Dermis microvascular lymphatic vessel endothelial cell (primary cell): ENCODE measurements around the gene PERP. TPM values are rescaled to one million over a fixed set of nuclear protein-coding genes. Genes with fewer than 3 reads are reported as not detected.
"Not testable (repeated sequence)": the region's sequence is repeated elsewhere in the genome, so short reads cannot be mapped to it uniquely, and the experiment has no call there.

Experiments used
- DNase-seq, 2 donors: peaks; one replicate each; pipeline versions ENCODE4 v3.0.0 to v3.0.0-alpha.2; 2010; ENCODE audit warnings: low read depth in 2 of 2
- total RNA-seq: library from RNA; depleted of rRNA; stranded (reverse); fragments of >200 nt; gene quantifications from 2 replicates; pipeline ENCODE4 v1.2.1, GENCODE V29; 2014

The PERP gene
- 20.5 and 32.0 TPM in 2 replicates for total RNA-seq

GRCh38 chr6:138107078-138107751 lies at the start of gene PERP:
TSS of gene PERP (minus strand) at chr6:138107419. CDS start at chr6:138107340, 79 bp downstream.
- peak; percentile 18 to 69 for DNase-seq

DNA sequence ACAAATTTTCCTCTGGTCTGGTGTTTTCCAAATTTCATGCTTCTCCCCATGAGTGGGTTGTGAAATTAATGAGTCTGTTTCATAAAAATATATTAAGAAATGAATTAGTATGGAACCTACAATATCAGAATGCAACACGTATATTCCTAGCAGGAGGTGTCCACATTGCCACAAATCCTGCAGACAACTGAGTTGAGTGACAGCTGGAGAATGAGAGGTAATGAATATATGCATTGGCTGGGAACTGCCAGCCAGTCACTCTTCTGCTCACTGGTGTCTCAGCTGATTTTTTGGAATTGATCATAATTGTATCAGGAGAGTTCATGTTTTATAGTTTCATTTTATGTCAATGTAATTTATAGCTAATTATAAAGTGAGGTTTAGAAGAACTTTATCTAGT lies 48.2 kb upstream of the PERP start:
- no peak for DNase-seq

DNA sequence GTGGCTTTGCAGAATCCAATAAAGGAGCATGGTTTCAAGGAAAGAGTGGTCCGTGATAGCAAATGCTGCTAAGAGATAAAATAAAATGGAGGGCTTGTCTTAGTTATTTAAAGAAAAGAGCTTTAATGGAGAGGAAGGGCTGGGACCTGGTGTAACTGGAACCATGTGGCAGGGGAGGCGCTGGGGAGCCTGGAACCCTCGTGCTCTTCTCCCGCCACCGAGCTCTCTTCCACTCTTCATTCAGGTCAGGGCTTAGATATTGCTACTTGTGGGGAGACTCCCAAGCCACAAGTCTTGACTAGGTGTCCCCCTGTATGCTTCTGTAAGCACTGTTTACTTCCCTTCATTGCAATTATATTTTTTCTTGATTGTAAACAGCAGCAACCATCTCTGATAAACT lies 39.3 kb upstream of the PERP start:
- DNase-seq: no peak

DNA sequence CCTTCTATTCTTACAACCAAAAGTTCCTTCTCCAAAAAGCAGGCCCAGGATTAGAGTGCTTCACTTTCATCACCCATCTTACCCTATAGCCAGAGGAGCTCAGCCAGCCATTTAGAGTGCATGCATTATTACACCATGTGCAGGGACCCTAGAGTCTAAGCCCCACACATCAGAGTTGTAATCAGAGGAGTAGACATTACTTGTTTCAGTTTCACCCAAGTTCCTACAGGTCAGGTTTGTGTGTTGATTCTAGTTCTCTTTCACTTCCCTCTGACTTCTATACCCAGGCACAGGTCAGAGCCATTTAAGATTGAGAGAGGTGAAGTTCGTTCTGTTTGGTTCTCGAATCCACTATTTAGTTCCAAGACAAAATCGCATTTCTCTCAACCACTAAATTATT lies 38.2 kb upstream of the PERP start:
- no peak for DNase-seq

DNA sequence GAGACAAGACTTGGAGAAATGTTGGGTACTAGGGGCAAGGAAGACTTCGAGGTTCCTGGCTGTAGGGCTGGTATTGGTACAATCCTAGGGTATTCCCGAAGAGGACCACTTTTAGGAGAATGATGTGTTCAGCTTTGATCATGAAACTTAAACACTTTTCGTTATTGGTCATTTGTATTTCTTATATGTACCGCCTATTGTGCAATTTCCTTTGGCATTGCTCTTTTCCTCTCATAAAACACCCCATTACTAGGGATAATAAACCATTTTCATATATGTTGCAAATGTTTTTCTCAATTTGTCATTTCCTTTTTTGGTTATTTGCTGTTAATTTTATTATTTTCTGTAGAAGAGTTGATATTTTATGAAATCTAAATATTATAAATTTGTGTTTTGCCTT lies 35.6 kb upstream of the PERP start:
- no peak for DNase-seq

GRCh38 chr6:138129190-138129589 lies 22.0 kb upstream of the PERP start:
- no peak for DNase-seq

GRCh38 chr6:138128096-138128495 lies 20.9 kb upstream of the PERP start:
- DNase-seq: no peak

- no peak for DNase-seq
These were observed 16.9 kb upstream of the PERP start for GRCh38 chr6:138124096-138124495.

DNA sequence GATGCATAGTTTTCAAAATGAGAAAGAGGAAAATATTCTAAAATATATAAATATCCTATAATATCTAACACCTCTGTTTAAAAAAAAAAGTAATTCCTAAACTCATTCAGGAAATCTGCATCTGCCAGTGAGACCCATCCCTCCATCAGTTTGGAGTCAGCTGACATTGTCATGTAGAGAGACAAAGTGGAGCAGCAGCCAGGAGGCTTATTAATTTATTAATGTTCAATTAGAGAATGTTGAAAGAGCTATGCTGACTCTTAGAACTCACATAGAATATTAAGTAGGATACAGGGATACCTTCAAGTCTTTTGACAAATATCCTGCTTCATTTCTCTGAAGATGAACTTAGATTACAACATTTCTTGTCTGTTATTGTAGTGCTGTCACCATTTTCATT lies 12.8 kb upstream of the PERP start:
- DNase-seq: no peak

DNA sequence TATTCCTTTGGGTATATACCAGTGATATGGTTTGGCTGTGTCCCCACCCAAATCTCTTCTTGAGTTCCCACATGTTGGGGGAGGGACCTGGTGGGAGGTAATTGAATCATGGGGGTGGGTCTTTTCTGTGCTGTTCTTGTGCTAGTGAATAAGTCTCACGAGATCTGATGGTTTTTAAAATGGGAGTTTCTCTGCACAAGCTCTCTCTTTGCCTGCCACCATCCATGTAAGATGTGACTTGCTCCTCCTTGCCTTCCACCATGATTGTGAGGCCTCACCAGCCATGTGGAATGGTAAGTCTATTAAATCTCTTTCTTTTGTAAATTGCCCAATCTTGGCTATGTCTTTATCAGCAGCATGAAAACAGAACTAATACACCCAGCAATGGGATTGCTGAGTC lies 12.0 kb upstream of the PERP start:
- not testable (repeated sequence) for DNase-seq

- no peak for DNase-seq
These were observed 10.2 kb upstream of the PERP start for GRCh38 chr6:138117376-138117914.

- no peak for DNase-seq
These were observed 9.4 kb upstream of the PERP start for GRCh38 chr6:138116661-138116999.

GRCh38 chr6:138115877-138116660 lies 8.8 kb upstream of the PERP start:
- DNase-seq: peak; percentile 69 to 72

- no peak for DNase-seq
These were observed 8.0 kb upstream of the PERP start for GRCh38 chr6:138115201-138115600.

DNA sequence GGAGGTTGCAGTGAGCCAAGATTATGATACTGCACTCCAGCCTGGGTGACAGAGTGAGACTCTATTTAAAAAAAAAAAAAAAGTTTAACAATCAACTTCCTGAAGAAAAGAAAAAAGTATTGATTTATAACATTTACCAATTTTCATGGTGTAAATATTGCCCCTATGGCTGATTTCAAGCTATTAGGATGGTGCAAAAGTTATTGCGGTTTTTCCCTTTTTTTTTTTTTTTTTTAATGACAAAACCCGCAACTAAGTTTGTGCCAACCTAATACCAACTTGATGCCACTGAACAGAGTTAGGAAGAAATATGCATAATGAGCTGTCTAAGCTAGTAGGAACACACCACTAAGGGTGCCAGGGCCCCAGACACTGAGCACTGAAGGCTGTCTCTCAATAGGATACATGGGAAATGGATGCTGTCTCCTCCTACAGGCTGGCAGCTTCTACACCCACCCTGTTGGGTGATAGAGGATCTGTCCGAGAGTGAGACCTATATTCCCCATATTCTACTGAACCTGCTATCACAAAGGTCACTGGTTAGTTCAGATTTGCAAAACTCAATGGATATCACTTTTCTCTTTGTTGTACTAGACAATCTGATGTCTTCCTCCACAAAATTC lies 6.5 kb upstream of the PERP start:
- no peak for DNase-seq

- DNase-seq: no peak
These were observed 3.0 kb upstream of the PERP start for GRCh38 chr6:138110229-138110628.

DNA sequence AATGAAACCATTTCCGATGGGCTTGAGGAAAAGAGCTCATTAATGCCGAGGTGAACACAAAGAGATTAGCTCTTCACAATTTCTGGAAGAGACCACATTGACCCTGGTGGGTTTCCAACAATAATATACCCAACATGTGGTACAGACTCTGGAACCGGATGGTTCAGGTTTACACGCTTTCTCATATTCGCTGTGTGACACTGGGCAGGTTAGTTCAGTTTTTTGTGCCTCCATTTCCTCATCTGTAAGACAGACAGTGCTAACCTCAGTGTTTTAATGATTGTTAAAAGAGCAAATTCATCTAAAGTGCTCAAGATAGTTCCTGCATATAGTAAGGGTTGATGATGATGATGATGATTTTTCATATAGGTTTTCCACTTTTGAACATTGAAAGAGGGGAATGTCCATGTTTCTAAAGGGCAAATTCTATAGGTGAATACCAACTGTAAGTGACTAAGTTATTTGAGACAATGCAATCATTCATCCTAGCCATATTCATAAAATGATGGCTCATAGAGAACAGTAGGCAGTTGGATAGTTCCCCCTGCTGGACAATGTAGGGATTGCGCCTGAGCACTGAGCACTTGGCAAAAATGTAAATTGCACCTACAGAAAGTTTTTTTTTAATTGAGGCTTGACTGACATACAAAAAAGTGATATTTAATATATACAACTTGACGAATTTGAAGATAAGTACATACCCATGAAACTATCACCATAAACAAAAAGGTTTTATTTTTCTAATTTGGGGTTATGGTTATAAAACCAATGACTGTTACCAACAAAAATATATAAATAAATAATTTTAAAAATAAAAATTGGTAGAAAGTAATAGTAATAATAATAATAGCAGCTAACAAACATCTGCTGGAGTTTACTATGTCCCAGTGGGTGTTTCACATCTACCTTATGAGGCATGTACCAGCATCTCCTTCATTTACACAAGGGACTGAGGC lies 2.1 kb upstream of the PERP start:
- DNase-seq: peak; percentile 75 to 81

DNA sequence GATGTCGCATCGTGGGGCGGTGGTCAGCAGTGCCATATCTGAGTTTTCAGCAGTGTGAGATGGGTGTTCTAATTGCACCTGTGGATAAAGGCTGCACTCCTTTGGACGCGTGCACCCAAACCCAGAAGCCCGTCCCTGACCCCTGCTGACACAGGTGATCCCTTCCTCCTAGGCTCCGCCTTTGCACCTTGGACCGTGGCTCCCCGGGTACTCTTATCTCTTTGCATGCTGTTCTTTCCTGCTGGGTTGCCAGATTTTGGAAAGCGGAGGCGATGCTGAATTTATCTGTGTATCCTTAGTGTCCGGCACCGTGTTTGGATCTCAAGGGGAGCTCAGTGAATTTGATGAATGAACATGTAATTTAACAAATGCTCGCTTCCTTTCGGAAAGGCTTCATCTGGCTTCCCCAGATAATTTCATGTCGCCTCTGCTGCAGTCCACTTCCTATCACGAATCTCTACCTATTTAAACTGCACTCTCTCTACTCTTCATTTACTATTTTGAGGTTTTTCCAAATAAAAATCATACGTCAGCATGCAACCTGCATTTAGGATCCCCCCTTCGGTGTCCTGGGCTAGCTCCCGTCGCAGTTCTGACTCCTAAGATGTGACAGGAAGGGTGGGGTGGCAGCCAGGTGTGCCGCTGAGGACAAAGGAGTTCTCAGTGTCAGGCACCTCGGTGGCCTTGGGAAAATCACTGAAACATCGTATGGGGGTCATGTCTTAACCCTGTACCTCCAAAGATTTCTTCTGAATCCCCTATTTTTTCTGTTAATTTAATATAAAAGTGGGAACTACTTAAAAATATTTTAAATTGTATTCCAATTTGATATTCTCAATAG lies 753 bp upstream of the PERP start:
- DNase-seq: no peak

GRCh38 chr6:138106665-138107077 lies 548 bp downstream of the PERP start:
- DNase-seq: no peak

DNA sequence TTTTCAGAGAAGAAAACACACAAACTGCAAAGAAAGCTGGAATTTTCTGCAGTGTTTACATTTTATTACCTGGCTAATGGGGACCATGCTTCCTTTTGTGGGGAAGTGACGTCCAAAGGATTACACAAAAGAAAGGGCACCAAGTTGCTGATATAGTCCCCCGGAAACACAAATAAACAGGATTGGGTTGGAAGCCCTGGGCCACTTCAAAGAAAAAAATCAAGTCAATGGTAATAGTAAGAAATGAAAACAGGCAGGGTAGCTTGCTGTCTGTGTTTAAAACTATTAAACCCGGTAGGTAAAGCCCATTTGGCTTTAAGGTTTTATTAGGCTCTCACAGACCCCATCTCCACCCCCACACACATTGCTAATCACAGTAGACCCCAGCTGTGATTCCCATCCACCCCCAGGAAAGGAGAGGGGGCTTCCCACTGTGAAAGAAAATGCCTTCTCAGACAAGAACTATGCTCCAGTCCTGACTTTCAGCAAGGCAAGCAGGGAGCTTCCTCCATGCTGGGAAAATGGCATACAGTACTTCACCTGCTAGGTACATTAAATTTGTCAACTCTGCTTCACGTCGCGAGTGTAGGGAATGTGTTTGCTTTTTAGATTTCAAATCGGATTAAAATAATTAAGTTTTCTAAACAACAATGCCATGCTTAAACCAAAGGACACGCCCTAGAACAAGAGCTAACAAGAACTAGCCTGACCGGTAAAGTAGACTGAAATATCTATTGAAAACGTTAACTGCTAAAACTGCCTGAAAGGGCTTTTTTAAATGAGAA lies 1.1 kb downstream of the PERP start:
- DNase-seq: peak in 1 of 2 donors; percentile 22
